GM19372 (cell line): ENCODE data around the gene CLPTM1L.
"Not testable (repeated sequence)": the region's sequence is repeated elsewhere in the genome, so short reads cannot be mapped to it uniquely, and the experiment has no call there.

Experiments
- ATAC-seq: cut with Tn5 transposase; IDR thresholded peaks from one replicate; pipeline ENCODE4 v1.9.1; 2021; ENCODE audit warnings: mild to moderate bottlenecking, low read depth, moderate library complexity; ENCODE audit not compliant: unreplicated experiment

CLPTM1L gene

DNA sequence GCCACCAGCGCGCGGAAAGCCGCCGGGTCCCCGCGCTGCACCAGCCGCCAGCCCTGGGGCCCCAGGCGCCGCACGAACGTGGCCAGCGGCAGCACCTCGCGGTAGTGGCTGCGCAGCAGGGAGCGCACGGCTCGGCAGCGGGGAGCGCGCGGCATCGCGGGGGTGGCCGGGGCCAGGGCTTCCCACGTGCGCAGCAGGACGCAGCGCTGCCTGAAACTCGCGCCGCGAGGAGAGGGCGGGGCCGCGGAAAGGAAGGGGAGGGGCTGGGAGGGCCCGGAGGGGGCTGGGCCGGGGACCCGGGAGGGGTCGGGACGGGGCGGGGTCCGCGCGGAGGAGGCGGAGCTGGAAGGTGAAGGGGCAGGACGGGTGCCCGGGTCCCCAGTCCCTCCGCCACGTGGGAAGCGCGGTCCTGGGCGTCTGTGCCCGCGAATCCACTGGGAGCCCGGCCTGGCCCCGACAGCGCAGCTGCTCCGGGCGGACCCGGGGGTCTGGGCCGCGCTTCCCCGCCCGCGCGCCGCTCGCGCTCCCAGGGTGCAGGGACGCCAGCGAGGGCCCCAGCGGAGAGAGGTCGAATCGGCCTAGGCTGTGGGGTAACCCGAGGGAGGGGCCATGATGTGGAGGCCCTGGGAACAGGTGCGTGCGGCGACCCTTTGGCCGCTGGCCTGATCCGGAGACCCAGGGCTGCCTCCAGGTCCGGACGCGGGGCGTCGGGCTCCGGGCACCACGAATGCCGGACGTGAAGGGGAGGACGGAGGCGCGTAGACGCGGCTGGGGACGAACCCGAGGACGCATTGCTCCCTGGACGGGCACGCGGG is 49.9 kb downstream of the CLPTM1L start, which contains the start of gene TERT:
TSS of gene TERT (minus strand) at position 234 of the 815 bp plus-strand sequence. CDS start at position 155, 79 bp downstream.
- ATAC-seq, result peak; percentile 54

DNA sequence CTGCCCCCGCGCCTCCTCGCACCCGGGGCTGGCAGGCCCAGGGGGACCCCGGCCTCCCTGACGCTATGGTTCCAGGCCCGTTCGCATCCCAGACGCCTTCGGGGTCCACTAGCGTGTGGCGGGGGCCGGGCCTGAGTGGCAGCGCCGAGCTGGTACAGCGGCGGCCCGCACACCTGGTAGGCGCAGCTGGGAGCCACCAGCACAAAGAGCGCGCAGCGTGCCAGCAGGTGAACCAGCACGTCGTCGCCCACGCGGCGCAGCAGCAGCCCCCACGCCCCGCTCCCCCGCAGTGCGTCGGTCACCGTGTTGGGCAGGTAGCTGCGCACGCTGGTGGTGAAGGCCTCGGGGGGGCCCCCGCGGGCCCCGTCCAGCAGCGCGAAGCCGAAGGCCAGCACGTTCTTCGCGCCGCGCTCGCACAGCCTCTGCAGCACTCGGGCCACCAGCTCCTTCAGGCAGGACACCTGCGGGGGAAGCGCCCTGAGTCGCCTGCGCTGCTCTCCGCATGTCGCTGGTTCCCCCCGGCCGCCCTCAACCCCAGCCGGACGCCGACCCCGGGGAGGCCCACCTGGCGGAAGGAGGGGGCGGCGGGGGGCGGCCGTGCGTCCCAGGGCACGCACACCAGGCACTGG is 50.6 kb downstream of the CLPTM1L start:
- peak; percentile 23 for ATAC-seq

DNA sequence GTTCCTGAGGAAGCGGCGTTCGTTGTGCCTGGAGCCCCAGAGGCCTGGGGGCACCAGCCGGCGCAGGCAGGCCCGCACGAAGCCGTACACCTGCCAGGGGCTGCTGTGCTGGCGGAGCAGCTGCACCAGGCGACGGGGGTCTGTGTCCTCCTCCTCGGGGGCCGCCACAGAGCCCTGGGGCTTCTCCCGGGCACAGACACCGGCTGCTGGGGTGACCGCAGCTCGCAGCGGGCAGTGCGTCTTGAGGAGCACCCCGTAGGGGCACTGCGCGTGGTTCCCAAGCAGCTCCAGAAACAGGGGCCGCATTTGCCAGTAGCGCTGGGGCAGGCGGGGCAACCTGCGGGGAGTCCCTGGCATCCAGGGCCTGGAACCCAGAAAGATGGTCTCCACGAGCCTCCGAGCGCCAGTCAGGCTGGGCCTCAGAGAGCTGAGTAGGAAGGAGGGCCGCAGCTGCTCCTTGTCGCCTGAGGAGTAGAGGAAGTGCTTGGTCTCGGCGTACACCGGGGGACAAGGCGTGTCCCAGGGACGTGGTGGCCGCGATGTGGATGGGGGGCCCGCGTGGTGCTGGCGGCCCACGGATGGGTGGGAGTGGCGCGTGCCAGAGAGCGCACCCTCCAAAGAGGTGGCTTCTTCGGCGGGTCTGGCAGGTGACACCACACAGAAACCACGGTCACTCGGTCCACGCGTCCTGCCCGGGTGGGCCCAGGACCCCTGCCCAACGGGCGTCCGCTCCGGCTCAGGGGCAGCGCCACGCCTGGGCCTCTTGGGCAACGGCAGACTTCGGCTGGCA is 51.3 kb downstream of the CLPTM1L start:
- ATAC-seq, result no peak

DNA sequence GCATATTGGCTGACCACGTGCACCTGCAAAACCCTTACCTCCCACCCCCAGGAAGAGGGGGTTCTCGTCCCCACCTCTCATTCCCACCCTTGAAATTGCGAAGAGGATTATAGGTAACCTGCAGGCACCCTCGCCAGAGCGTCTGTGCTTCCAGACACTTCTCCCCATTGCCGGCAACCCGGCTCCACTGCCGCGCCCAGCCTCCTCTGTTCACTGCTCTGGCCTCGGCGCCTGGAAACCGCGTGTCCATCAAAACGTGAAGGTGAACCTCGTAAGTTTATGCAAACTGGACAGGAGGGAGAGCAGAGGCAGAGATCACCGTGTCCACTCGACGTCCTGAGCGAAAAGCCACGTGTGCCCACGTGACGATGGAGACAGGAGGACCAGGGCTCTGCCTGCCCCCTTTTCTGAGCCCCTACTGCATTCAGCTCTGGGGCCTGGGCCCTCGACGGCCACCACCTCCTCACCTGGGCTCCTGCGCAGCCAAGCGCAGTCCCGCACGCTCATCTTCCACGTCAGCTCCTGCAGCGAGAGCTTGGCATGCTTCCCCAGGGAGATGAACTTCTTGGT is 52.0 kb downstream of the CLPTM1L start:
- no peak for ATAC-seq

DNA sequence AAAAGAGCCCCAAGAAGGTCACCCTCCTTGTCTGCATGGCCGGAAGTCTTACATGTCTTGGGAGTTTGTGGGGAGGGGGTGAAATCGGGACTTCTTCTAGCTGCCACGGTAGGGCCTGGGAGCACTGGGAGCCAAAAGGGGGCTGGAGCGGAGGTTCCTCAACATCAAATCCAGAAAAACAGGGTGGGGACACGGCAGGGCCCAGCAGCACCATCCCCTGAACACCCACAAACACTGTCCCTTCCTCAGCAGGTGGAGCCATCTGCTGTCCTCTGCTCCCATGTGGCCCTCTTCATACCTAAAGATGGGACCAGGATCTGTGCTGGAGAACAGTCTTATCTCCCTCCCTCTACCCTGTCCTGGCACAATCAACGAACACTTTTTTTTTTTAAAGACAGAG is 52.8 kb downstream of the CLPTM1L start:
- ATAC-seq, result no peak

DNA sequence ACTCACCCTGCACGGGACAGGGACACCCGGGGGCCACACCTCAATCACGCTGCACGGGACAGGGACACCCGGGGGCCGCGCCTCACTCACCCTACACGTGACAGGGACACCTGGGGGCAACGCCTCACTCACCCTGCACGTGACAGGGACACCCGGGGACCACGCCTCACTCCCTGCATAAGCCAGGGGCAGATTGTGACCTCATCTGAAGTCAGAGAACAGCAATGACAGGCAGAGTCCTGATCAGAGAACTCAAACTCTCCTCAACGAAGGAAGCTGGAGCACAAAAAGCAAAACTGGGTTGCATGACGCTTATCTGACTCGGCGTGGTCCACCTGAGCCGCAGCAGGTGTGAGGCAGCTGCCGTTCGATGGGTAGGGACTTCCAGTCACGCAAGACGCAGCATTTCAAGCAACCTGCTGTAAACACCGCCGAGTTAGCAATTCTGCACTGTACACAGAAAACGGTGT is 53.3 kb downstream of the CLPTM1L start:
- no peak for ATAC-seq

DNA sequence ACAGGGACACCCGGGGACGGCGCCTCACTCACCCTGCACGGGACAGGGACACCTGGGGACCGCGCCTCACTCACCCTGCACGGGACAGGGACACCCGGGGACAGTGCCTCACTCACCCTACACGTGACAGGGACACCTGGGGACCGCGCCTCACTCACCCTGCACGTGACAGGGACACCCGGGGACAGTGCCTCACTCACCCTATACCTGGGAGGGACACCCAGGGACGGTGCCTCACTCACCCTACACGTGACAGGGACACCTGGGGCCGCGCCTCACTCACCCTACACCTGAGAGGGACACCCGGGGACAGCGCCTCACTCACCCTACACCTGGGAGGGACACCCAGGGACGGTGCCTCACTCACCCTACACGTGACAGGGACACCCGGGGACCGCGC is 53.9 kb downstream of the CLPTM1L start:
- ATAC-seq, result not testable (repeated sequence)

DNA sequence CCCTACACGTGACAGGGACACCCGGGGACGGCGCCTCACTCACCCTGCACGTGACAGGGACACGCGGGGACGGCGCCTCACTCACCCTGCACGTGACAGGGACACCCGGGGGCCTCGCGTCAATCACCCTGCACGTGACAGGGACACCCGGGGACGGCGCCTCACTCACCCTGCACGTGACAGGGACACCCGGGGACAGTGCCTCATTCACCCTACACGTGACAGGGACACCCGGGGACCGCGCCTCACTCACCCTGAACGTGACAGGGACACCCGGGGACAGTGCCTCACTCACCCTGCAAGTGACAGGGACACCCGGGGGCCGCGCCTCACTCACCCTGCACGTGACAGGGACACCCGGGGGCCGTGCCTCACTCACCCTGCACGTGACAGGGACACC is 55.3 kb downstream of the CLPTM1L start:
- not testable (repeated sequence) for ATAC-seq

DNA sequence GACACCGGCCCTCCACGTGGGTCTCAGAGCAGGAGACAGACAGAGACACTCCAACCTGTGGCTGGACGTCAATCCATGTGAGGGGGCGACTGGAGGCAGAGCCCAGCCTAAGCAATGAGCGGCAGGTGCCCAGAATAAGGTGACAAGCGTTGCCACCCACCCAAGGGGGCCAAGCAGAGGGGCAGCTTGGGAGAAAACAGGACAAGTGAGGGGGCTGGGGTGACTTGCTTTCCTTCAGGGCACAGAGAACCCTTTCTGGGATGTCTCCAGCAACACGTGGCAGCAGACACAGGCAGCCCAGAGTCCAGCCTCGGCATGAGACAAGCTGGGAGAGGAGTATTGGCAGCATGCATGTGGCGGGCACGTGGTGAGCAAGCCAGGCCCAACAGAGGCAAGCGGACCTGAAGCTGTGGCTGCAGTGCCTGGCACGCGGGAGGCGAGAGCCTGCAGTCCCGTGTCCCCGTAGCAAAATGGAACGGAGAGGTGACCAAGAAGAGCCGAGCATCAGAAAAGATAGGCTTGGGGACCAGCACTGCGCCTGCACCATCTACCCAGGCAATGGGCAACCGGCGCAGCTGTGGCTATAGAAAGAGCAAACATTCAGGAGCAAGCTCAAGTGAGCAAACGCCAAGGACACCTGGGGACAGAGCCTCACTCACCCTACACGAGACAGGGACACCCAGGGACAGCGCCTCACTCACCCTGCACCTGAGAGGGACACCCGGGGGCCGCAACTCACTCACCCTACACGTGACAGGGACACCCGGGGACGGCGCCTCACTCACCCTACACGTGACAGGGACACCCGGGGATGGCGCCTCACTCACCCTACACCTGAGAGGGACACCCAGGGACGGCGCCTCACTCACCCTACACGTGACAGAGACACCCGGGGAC is 56.2 kb downstream of the CLPTM1L start:
- ATAC-seq, result no peak

DNA sequence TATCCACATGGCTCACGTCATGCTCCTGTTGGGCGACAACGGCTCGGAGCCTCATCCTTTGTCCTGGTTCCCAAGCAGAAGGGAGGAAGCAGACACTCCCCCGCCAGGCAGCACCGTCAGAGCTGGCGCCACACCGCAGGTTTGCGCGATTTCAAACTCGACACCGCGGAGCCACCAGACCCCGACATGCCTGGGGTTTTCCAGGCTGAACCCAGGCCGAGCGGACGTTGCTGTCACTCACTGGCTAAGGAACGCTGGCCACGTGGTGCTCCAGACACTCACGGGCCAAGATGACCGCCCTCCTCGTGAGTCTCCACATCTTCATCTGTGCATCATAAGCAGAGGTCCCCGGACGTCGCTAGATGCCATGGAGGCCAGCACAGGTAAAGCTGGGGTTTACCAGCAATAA is 59.0 kb downstream of the CLPTM1L start:
- no peak for ATAC-seq

DNA sequence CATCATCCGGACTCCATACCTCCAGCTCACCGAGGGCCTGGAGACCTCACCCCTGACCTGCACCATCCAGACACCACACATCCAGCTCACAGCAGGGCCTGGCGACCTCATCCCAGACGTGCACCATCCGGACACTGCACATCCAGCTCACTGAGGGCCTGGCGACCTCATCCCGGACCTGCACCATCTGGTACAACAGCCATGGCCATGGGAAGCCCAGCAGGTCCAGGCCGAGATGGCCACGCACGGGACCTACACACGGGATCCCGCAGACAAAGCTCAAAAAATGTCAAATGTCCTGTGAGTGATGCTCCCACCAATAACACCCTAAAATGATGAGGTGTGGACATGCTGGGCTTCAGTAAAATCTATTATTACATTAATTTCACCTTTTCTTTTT is 59.8 kb downstream of the CLPTM1L start:
- ATAC-seq, result no peak

DNA sequence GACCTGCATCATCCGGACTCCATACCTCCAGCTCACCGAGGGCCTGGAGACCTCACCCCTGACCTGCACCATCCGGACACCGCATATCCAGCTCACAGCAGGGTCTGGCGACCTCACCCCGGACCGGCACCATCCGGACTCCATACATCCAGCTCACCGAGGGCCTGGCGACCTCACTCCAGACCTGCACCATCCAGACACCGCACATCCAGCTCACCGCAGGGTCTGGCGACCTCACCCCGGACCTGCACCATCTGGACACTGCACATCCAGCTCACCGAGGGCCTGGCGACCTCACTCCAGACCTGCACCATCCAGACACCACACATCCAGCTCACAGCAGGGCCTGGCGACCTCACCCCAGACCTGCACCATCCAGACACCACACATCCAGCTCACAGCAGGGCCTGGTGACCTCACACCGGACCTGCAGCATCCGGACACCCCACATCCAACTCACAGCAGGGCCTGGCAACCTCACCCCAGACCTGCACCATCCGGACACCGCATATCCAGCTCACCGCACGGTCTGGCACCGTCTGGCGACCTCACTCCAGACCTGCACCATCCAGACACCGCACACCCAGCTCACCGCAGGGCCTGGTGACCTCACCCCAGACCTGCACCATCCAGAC is 60.4 kb downstream of the CLPTM1L start:
- ATAC-seq, result not testable (repeated sequence)

DNA sequence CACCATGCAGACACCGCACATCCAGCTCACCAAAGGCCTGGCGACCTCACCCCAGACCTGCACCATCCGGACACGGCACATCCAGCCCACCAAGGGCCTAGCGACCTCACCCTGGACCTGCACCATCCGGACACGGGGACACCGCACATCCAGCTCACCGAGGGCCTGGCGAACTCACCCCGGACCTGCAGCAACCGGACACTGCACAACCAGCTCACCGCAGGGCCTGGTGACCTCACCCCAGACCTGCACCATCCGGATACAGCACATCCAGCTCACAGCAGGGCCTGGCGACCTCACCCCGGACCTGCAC is 61.2 kb downstream of the CLPTM1L start:
- ATAC-seq, result not testable (repeated sequence)

DNA sequence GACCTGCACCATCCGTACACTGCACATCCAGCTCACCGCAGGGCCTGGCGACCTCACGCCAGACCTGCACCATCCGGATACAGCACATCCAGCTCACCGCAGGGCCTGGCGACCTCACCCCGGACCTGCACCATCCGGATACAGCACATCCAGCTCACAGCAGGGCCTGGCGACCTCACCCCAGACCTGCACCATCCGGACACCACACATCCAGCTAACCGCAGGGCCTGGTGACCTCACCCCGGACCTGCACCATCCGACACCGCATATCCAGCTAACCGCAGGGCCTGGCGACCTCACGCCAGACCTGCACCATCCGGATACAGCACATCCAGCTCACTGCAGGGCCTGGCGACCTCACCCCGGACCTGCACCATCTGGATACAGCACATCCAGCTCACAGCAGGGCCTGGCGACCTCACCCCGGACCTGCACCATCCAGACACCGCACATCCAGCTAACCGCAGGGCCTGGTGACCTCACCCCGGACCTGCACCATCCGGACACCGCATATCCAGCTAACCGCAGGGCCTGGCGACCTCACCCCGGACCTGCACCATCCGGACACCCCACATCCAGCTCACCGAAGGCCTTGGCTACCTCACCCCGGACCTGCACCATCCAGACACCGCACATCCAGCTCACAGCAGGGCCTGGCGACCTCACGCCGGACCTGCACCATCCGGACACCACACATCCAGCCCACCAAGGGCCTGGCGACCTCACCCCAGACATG is 61.7 kb downstream of the CLPTM1L start:
- ATAC-seq, result not testable (repeated sequence)

DNA sequence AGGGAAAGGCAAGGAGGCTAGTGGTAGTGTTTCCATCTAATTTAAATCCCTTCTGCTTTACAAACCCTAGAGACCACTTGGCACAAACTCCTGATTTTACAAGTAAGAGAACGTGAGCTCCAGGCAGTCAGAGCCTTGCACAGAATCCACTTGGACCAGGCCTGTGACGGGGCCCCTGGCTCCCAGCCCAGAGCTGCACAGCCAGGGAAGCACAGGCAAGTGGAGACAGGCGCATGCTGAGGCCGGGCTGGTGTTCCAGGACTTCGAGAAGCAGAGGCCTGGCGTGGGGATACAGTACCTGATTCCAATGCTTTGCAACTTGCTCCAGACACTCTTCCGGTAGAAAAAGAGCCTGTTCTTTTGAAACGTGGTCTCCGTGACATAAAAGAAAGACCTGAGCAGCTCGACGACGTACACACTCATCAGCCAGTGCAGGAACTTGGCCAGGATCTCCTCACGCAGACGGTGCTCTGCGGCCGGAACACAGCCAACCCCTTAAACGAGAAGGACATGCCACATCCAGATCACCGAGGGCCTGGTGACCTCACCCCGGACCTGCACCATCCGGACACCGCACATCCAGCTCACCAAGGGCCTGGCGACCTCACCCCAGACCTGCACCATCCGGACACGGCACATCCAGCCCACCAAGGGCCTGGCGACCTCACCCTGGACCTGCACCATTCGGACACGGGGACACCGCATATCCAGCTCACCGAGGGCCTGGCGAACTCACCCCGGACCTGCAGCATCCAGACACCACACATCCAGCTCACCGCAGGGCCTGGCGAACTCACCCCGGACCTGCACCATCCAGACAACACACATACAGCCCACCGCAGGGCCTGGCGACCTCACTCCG is 62.5 kb downstream of the CLPTM1L start:
- ATAC-seq, result no peak

DNA sequence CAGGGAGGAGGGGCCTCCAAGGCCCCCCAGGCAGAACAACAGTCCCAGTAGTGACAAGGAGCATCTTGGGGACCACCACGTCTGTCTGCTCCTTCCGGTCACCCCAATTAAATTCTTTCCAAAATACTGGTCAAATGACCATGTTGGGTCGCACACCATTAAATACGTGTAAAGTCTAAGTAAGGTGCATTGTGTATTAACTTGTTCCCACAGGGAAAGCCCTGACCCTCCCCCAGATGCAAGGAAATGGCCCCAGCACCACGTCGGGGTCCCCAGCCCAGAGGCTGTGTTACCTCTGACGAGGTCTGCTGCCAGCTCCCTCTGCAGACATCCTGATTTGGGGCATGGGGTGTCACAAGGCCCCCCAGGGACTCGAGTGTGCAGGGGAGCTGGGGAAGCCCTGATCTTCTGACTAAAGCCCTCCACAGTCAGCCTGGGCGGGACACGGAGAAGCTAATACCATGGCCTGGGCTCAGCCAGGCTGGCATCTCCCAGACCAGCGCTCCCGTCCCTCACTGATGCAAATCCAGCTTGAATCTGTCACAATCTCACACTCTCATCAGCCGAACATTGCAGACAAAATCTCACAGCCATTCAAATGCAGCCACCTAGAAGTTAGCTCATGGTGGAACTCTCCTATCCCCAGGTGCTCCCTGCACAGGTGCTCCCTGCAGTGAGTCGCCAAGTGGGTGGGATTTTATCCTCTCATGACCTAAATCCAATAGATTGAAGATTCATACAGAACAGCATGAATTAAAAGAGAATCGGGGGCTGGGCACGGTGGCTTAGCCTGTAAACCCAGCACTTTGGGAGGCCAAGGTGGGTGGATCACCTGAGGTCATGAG is 63.6 kb downstream of the CLPTM1L start:
- ATAC-seq, result no peak
